ENCODE data around the gene SNX24. TPM values are rescaled to one million over a fixed set of nuclear protein-coding genes. Genes with fewer than 3 reads are reported as not detected.

The SNX24 gene
- polyA plus RNA-seq, 2 of the 4 experiments (the other 2 are of a cell fraction) = 20.4 to 22.4 TPM

GRCh38 chr5:122937914-122938313 is 92.5 kb downstream of the SNX24 start:
- TF ChIP-seq JUN (IDR thresholded peaks at IDR 0.05) = no peak
- TF ChIP-seq HMGXB4 (CRISPR knock-in tag; IDR thresholded peaks at IDR 0.05; ENCODE audit: borderline replicate concordance) = no peak
- TF ChIP-seq KDM5A (IDR thresholded peaks at IDR 0.05) = no peak
- TF ChIP-seq CHD2 (IDR thresholded peaks at IDR 0.05; ENCODE audit: low read length, partially characterized antibody) = no peak
- TF ChIP-seq HOXA7 (CRISPR knock-in tag; IDR thresholded peaks at IDR 0.05) = no peak
- TF ChIP-seq, protein P1, sequence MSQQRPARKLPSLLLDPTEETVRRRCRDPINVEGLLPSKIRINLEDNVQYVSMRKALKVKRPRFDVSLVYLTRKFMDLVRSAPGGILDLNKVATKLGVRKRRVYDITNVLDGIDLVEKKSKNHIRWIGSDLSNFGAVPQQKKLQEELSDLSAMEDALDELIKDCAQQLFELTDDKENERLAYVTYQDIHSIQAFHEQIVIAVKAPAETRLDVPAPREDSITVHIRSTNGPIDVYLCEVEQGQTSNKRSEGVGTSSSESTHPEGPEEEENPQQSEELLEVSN (IDR thresholded peaks at IDR 0.05; ENCODE audit: borderline replicate concordance, low read depth) = no peak
- no peak for TF ChIP-seq CHD4 (IDR thresholded peaks at IDR 0.05; ENCODE audit: borderline replicate concordance)
- TF ChIP-seq HEYL (CRISPR knock-in tag; IDR thresholded peaks at IDR 0.05) = no peak
- TF ChIP-seq CBX8 (IDR thresholded peaks at IDR 0.05) = no peak
- TF ChIP-seq ELK1 (IDR thresholded peaks at IDR 0.05; ENCODE audit: low read depth, low read length) = no peak
- no peak for TF ChIP-seq CTCF (IDR thresholded peaks at IDR 0.05)
- FAIRE-seq (no peak), DNase-seq (ENCODE audit: low read depth in 1 of 2, low spot score in 1 of 2) (no peak), ATAC-seq (no peak; a peak in 1 of 6 replicates)
- ChIA-PET POLR2A (no interaction called here), CTCF (interaction anchor here (1.4 kb wide), 1 partner anchor 11 kb away, joined by 3 read pairs; no protein-coding TSS in a partner anchor)
- H3K9me3 ChIP-seq = no peaks in the 10 kb centered on the region
- H3K4me3 ChIP-seq = no peak overlapping the region
- H3K4me2 ChIP-seq = no peak overlapping the region
- H3K4me1 ChIP-seq = peaks cover 4% of the 10 kb centered on the region; the same call in 1 of the 3 replicates
- no peak overlapping the region for H3K27ac ChIP-seq
- 71% methylated on average over 4 of the region's 4 CpGs for WGBS (ENCODE audit: missing lambda C conversion rate)

DNA sequence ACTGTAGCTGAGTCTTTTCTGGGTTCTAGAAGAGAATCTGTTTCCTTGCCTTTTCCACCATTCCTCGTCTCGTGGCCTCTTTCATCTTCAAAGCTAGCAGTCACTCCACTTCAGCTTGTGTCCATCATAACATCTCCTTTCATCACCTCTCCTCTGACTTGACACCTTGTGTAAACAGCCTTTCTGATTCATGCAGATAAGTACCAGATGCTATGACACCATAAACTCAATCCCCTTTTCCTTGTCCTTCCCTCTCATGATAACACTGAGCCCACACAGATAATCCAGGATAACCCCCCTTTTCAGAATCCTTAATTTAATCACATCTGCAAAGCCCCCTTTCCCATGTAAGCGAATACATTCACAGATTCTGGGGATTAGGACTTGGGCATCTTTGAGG is 95.5 kb downstream of the SNX24 start:
- CTCF ChIA-PET = no interaction called here
- DNase-seq (ENCODE audit: low read depth in 1 of 2, low spot score in 1 of 2) (no peak), ATAC-seq (no peak), FAIRE-seq (no peak)
- Histone ChIP-seq H3K4me1 (0 out of 3 replicates have a peak, but pooled peaks cover 4% of the 10 kb centered on the region), H3K4me3 (no peak overlapping the region), H3K9me3 (no peaks in the 10 kb centered on the region), H3K27ac (no peak overlapping the region), H3K4me2 (no peak overlapping the region)
- TF ChIP-seq EHF (CRISPR knock-in tag; IDR thresholded peaks at IDR 0.05) = no peak
- POLR2A ChIA-PET = no interaction called here
- 93% methylated on average over 3 of the region's 3 CpGs for WGBS (ENCODE audit: missing lambda C conversion rate)

GRCh38 chr5:122941737-122942136 is 96.3 kb downstream of the SNX24 start:
- H3K4me1 ChIP-seq = 0 out of 3 replicates have a peak, but pooled peaks cover 4% of the 10 kb centered on the region
- TF ChIP-seq POLR2A (IDR thresholded peaks at IDR 0.05; ENCODE audit: low read length) = no peak
- no peak for TF ChIP-seq KDM5A (IDR thresholded peaks at IDR 0.05)
- TF ChIP-seq HOXB13 (CRISPR knock-in tag; IDR thresholded peaks at IDR 0.05; ENCODE audit: low read depth) = no peak
- no peak for TF ChIP-seq JUNB (IDR thresholded peaks at IDR 0.05)
- no peaks in the 10 kb centered on the region for H3K9me3 ChIP-seq
- no peak overlapping the region for H3K27ac ChIP-seq
- no peak overlapping the region for H3K4me2 ChIP-seq
- no peak overlapping the region for H3K4me3 ChIP-seq
- 96% methylated on average over 2 of the region's 2 CpGs for WGBS (ENCODE audit: missing lambda C conversion rate)
- ChIA-PET CTCF (no interaction called here), POLR2A (no interaction called here)
- ATAC-seq (no peak), FAIRE-seq (no peak), DNase-seq (ENCODE audit: low read depth in 1 of 2, low spot score in 1 of 2) (no peak)
